Measurements from ENCODE around the gene PPM1J.

GRCh38 chr1:112673592-112674439, 41.3 kb downstream of the PPM1J start:
- TF ChIP-seq GATA2 (IDR thresholded peaks at IDR 0.05; ENCODE audit: low read depth, low read length): no peak
- TF ChIP-seq GATA3 (IDR thresholded peaks at IDR 0.05; ENCODE audit: low read depth, low read length): no peak
